HEK293 (cell line): ENCODE results near the gene C14orf132.

Source experiments
- CTCF ChIA-PET: fragments of 350-600 bp; formaldehyde crosslinking; extraction: SDS; loops from one replicate; lab custom pipeline; 2021; ENCODE audit warnings: antibody characterized with exemption; lab: Yijun Ruan, JAX
- POLR2A ChIA-PET: fragments of 300-600 bp; formaldehyde crosslinking; extraction: SDS; loops from one replicate; lab custom pipeline; 2020; ENCODE audit warnings: antibody characterized with exemption, inconsistent platforms; lab: Yijun Ruan, JAX
- H3K27ac ChIP-seq: fragments of 200-500 bp; sonication (Bioruptor generic); 2 replicates; pipeline ENCODE4 v1.5.1; 2014; ENCODE audit warnings: low read depth, low read length, control low read depth, inconsistent platforms; ENCODE audit errors: extremely low read depth
- H3K36me3 ChIP-seq, 2 experiments: fragments of 200-500 bp in 1 of 2; sonication (Bioruptor generic) in 1 of 2; 1 replicate in 1 of 2; 2 replicates in 1 of 2; pipeline ENCODE4 v1.5.1; 2014 to 2017; ENCODE audit warnings: inconsistent platforms in 2 of 2, low read length in 2 of 2; ENCODE audit not compliant: control insufficient read depth in 2 of 2, insufficient read depth in 1 of 2
- H3K4me1 ChIP-seq: fragments of 200-500 bp; sonication (Bioruptor generic); 2 replicates; pipeline ENCODE4 v1.5.1; 2014; ENCODE audit warnings: mild to moderate bottlenecking, low read length, inconsistent platforms; ENCODE audit not compliant: control insufficient read depth, insufficient read depth
- H3K4me3 ChIP-seq: 2 replicates; pipeline ENCODE4 v1.5.1; 2011; ENCODE audit warnings: low read depth, mild to moderate bottlenecking, control low read depth, low read length, moderate library complexity
- H3K9me3 ChIP-seq: fragments of 200-500 bp; sonication (Bioruptor generic); 2 replicates; pipeline ENCODE4 v1.5.1; 2014; ENCODE audit warnings: low read depth, low read length, inconsistent platforms; ENCODE audit not compliant: control insufficient read depth, insufficient read depth
- GLIS2 ChIP-seq: fragments of 450-650 bp; formaldehyde crosslinking; IDR thresholded peaks from 2 replicates; pipeline ENCODE4 v1.5.1; 2016; ENCODE audit warnings: missing biosample characterization, missing genetic modification characterization
- IKZF3 ChIP-seq: fragments of 450-650 bp; IDR thresholded peaks from 2 replicates; pipeline ENCODE4 v1.5.0; 2018; ENCODE audit warnings: missing biosample characterization, mild to moderate bottlenecking, missing genetic modification characterization, moderate library complexity
- KLF8 ChIP-seq: fragments of 450-650 bp; formaldehyde crosslinking; IDR thresholded peaks from 2 replicates; pipeline ENCODE4 v1.5.1; 2016; ENCODE audit warnings: missing biosample characterization, missing genetic modification characterization
- KLF9 ChIP-seq: fragments of 450-650 bp; formaldehyde crosslinking; IDR thresholded peaks from 2 replicates; pipeline ENCODE4 v1.5.1; 2016; ENCODE audit warnings: missing biosample characterization, missing genetic modification characterization, low read depth
- OSR2 ChIP-seq: fragments of 450-650 bp; formaldehyde crosslinking; IDR thresholded peaks from 2 replicates; pipeline ENCODE4 v1.5.1; 2016; ENCODE audit warnings: missing biosample characterization, missing genetic modification characterization
- OVOL3 ChIP-seq: fragments of 450-650 bp; formaldehyde crosslinking; IDR thresholded peaks from 2 replicates; pipeline ENCODE4 v1.5.1; 2016; ENCODE audit warnings: missing biosample characterization, missing genetic modification characterization
- SCRT2 ChIP-seq: fragments of 450-650 bp; formaldehyde crosslinking; IDR thresholded peaks from 2 replicates; pipeline ENCODE4 v1.5.1; 2016; ENCODE audit warnings: missing biosample characterization, missing genetic modification characterization
- WT1 ChIP-seq: fragments of 450-650 bp; formaldehyde crosslinking; IDR thresholded peaks from 2 replicates; pipeline ENCODE4 v1.5.1; 2016; ENCODE audit warnings: missing biosample characterization, missing genetic modification characterization
- ZBTB11 ChIP-seq: fragments of 450-650 bp; formaldehyde crosslinking; conservative IDR thresholded peaks from 2 replicates; pipeline ENCODE4 v1.5.1; 2016; ENCODE audit warnings: low read depth, missing biosample characterization, missing genetic modification characterization
- ZFP41 ChIP-seq: fragments of 450-650 bp; formaldehyde crosslinking; IDR thresholded peaks from 2 replicates; pipeline ENCODE4 v1.5.1; 2016; ENCODE audit warnings: missing biosample characterization, missing genetic modification characterization, borderline replicate concordance
- ZIC2 ChIP-seq: fragments of 450-650 bp; formaldehyde crosslinking; IDR thresholded peaks from 2 replicates; pipeline ENCODE4 v1.5.1; 2016; ENCODE audit warnings: missing biosample characterization, missing genetic modification characterization
- ZNF146 ChIP-seq: fragments of 450-650 bp; formaldehyde crosslinking; IDR thresholded peaks from 2 replicates; pipeline ENCODE4 v1.5.1; 2016; ENCODE audit warnings: missing biosample characterization, missing genetic modification characterization
- ZNF148 ChIP-seq: fragments of 450-650 bp; formaldehyde crosslinking; IDR thresholded peaks from 2 replicates; pipeline ENCODE4 v1.5.0; 2017; ENCODE audit warnings: missing biosample characterization, missing genetic modification characterization, borderline replicate concordance
- ZNF274 ChIP-seq, 2 experiments: fragments of 200-500 bp in 1 of 2; fragments of 450-650 bp in 1 of 2; sonication (Bioruptor generic) in 1 of 2; formaldehyde crosslinking in 1 of 2; IDR thresholded peaks; 2 replicates each; pipeline versions ENCODE4 v1.5.1 to v1.6.1; 2014 to 2016; ENCODE audit warnings: borderline replicate concordance in 1 of 2, inconsistent platforms in 1 of 2, low read length in 1 of 2, missing biosample characterization in 1 of 2, missing genetic modification characterization in 1 of 2
- ZNF324 ChIP-seq: fragments of 450-650 bp; formaldehyde crosslinking; IDR thresholded peaks from 2 replicates; pipeline ENCODE4 v1.5.1; 2016; ENCODE audit warnings: missing biosample characterization, missing genetic modification characterization
- ZNF335 ChIP-seq: fragments of 450-650 bp; formaldehyde crosslinking; conservative IDR thresholded peaks from 2 replicates; pipeline ENCODE4 v1.5.1; 2016; ENCODE audit warnings: missing biosample characterization, missing genetic modification characterization
- ZNF366 ChIP-seq: fragments of 450-650 bp; formaldehyde crosslinking; conservative IDR thresholded peaks from 2 replicates; pipeline ENCODE4 v1.5.1; 2016; ENCODE audit warnings: missing biosample characterization, missing genetic modification characterization
- ZNF37A ChIP-seq: fragments of 450-650 bp; IDR thresholded peaks from 2 replicates; pipeline ENCODE4 v1.5.1; 2018; ENCODE audit warnings: missing biosample characterization, missing genetic modification characterization
- ZNF398 ChIP-seq: fragments of 450-650 bp; formaldehyde crosslinking; IDR thresholded peaks from 2 replicates; pipeline ENCODE4 v1.5.1; 2017; ENCODE audit warnings: missing biosample characterization, missing genetic modification characterization
- ZNF639 ChIP-seq: fragments of 450-650 bp; formaldehyde crosslinking; IDR thresholded peaks from 2 replicates; pipeline ENCODE4 v1.5.1; 2016; ENCODE audit warnings: missing biosample characterization, missing genetic modification characterization
- ZNF843 ChIP-seq: fragments of 450-650 bp; formaldehyde crosslinking; IDR thresholded peaks from 2 replicates; pipeline ENCODE4 v1.5.1; 2016; ENCODE audit warnings: missing biosample characterization, missing genetic modification characterization
- ZXDB ChIP-seq: fragments of 450-650 bp; formaldehyde crosslinking; IDR thresholded peaks from 2 replicates; pipeline ENCODE4 v1.5.1; 2016; ENCODE audit warnings: missing biosample characterization, missing genetic modification characterization
- TF ChIP-seq, protein P1 (sequence below): fragments of 450-650 bp; formaldehyde crosslinking; IDR thresholded peaks from 2 replicates; pipeline ENCODE4 v1.5.1; 2016; ENCODE audit warnings: missing biosample characterization, missing genetic modification characterization

C14orf132 gene

DNA sequence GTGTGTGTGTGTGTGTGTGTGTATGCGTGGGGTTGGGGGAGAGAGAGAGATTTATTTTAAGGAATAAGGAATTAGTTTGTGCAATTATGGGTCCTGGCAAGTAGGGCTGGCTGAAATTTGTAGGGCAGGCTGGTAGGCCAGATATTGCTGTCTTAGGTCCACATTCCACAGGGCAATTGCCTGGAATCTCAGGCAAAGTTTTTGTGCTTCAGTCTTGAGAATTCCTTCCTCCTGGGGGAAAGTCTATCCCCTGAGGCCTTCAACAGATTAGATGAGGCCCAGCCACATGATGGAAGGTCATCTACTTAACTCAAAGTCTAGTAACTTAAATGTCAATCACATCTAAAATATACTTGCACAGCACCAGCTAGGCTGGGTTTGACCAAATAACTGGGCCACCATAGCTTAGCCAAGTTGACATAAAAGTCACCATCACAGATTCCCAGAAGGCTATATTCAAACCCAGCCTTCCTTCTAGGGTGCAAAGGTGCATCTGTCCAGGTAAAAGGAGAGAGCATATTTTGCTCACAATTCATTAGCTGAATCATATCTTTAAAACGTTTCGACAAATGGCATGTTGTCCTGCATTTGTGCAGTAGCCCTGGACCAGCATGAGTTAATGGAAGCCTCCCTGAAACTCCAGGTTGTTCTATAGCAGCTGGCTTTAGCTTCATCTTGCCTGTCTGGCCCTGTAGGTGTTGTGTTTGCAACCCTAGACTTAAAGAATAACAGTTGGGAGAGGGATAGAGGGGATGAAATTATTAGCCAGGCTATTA is 63.1 kb downstream of the C14orf132 start (continued):
- TF ChIP-seq, protein P1, sequence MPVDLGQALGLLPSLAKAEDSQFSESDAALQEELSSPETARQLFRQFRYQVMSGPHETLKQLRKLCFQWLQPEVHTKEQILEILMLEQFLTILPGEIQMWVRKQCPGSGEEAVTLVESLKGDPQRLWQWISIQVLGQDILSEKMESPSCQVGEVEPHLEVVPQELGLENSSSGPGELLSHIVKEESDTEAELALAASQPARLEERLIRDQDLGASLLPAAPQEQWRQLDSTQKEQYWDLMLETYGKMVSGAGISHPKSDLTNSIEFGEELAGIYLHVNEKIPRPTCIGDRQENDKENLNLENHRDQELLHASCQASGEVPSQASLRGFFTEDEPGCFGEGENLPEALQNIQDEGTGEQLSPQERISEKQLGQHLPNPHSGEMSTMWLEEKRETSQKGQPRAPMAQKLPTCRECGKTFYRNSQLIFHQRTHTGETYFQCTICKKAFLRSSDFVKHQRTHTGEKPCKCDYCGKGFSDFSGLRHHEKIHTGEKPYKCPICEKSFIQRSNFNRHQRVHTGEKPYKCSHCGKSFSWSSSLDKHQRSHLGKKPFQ: no peak
- no peak for TF ChIP-seq KLF9 (tag by site-specific recombination)
- TF ChIP-seq ZXDB: no peak
- no peak for TF ChIP-seq ZNF366 (tag by site-specific recombination)
- TF ChIP-seq ZIC2 (tag by site-specific recombination): no peak
- TF ChIP-seq ZNF639 (tag by site-specific recombination): no peak
- TF ChIP-seq ZNF146: no peak
- no peak for TF ChIP-seq ZNF274 (IDR thresholded peaks at IDR 0.05; ENCODE audit: low read length)
- TF ChIP-seq ZNF274 (tag by site-specific recombination; IDR thresholded peaks at IDR 0.05; ENCODE audit: borderline replicate concordance): no peak

GRCh38 chr14:96103075-96103474 is 63.9 kb downstream of the C14orf132 start:
- no peaks in the 10 kb centered on the region for H3K4me1 ChIP-seq
- no peak overlapping the region for H3K4me3 ChIP-seq
- ChIA-PET CTCF (interaction anchor here (0.5 to 4.6 kb wide), 2 partner anchors 173 to 613 kb away, joined by 5 to 165 read pairs; no protein-coding TSS in a partner anchor), POLR2A (no interaction called here)
- H3K27ac ChIP-seq: no peak overlapping the region
- no peaks in the 10 kb centered on the region for H3K9me3 ChIP-seq
- H3K36me3 ChIP-seq: no peaks in the 10 kb centered on the region
- TF ChIP-seq WT1 (tag by site-specific recombination) (no peak), ZNF148 (tag by site-specific recombination) (no peak), SCRT2 (no peak), ZNF843 (no peak), IKZF3 (tag by site-specific recombination) (no peak), ZBTB11 (tag by site-specific recombination) (no peak), ZNF37A (tag by site-specific recombination) (no peak), KLF8 (tag by site-specific recombination) (no peak), ZNF324 (tag by site-specific recombination) (no peak), ZNF398 (no peak), ZFP41 (tag by site-specific recombination) (no peak), OVOL3 (tag by site-specific recombination) (no peak), GLIS2 (tag by site-specific recombination) (no peak), OSR2 (tag by site-specific recombination) (no peak), ZNF335 (tag by site-specific recombination) (no peak)
